Pancreas (tissue), 10 donors: ENCODE data around the gene STRN4. TPM values are rescaled to one million over a fixed set of nuclear protein-coding genes. Genes with fewer than 3 reads are reported as not detected.

Source experiments
- ATAC-seq, 4 donors: fragments of 200-7000 bp; cut with Tn5 transposase; one replicate each; pipeline versions ENCODE4 v1.8.0 to v1.9.1; 2020; ENCODE audit warnings: mild to moderate bottlenecking in 4 of 4, moderate library complexity in 4 of 4
- DNase-seq, 6 donors: peaks; one replicate each; pipeline ENCODE4 v3.0.0-alpha.2; 2020
- FAIRE-seq: peaks from 2 replicates; lab custom pipeline; 2012; peaks lifted over from hg19 to GRCh38; lab: Jason Lieb, UNC
- H3K27ac ChIP-seq, 4 donors: fragments of 200-600 bp; sonication (generic); 1 replicate in 3 of 4; 2 replicates in 1 of 4; pipeline versions ENCODE4 v1.5.0 to v1.8.0; 2020
- H3K27me3 ChIP-seq, 4 donors: fragments of 200-600 bp; one replicate each; pipeline ENCODE4 v1.8.0; 2021
- H3K36me3 ChIP-seq, 3 donors: fragments of 200-600 bp; sonication (generic) in 1 of 3; one replicate each; pipeline versions ENCODE4 v1.5.0 to v1.8.0; 2020 to 2021
- H3K4me1 ChIP-seq, 3 donors: fragments of 200-600 bp; one replicate each; pipeline ENCODE4 v1.8.0; 2021
- H3K4me3 ChIP-seq, 4 donors: fragments of 200-600 bp; sonication (generic) in 2 of 4; one replicate each; pipeline versions ENCODE4 v1.5.0 to v1.8.0; 2020 to 2021
- H3K9me3 ChIP-seq, 4 donors: fragments of 200-600 bp; one replicate each; pipeline ENCODE4 v1.8.0; 2021
- CTCF ChIP-seq, 4 donors: fragments of 200-600 bp; sonication (generic) in 3 of 4; IDR thresholded peaks; one replicate each; pipeline versions ENCODE4 v1.5.0 to v1.8.0; 2021; ENCODE audit warnings: antibody characterized with exemption in 4 of 4
- WGBS, 2 donors: extraction: QIAGEN DNeasy Blood & Tissue Kit; methylation state at CpG; one replicate each; pipeline ENCODE4 v1.1.7; 2013; 5-methylcytosine and 5-hydroxymethylcytosine counted together
- intact Hi-C, 3 donors: fragments of 100-400 bp; cut with DNase I; formaldehyde crosslinking; loops; one replicate each; pipeline versions ENCODE4 v1.11.1 to v1.14.2; 2022
- polyA plus RNA-seq, 2 donors: library from polyadenylated mRNA; stranded (reverse); fragments of 200-250 nt; gene quantifications; one replicate each; pipeline ENCODE4 v1.2.3, GENCODE V29; 2013
- total RNA-seq, 6 donors: library from RNA; stranded (reverse); fragmentation: NEBNext Ultra II Directional in 4 of 6; extraction: Animal tissue kit (Norgen Biotek cat#: 25700) in 4 of 6; gene quantifications; one replicate each; pipeline versions ENCODE4 v1.2.1 to v1.2.4, GENCODE V29; 2021 to 2023
- donor health status: healthy with polysubstance abuse.
- donor health status: DM: no; HTN: no; CAD: no; lungs with moderate emphysema.
- donor health status: DM: no; HTN: no; CAD: no.
- donor health status: control.
- donor health status: control.
- donor health status: Bipolar disorder and iron deficiency.
- donor health status: DM: yes; HTN: yes; CAD: no.
- donor health status: DM: no; HTN: no; CAD: no.
- donor health status: DM: no; HTN: no; CAD: no.
- donor health status: DM: yes; HTN: yes; CAD: no.

STRN4 gene
- total and polyA plus RNA-seq, 8 donors, result 26.4 to 48.0 (median 37.7) TPM

GRCh38 chr19:46717716-46718143, 28.5 kb downstream of the STRN4 start:
- no peaks in the 10 kb centered on the region for H3K27me3 ChIP-seq
- H3K27ac ChIP-seq, result peak overlapping the region; percentile 55 to 91 (median 62)
- H3K4me1 ChIP-seq, result peaks cover 8 to 13% (median 10%) of the 10 kb centered on the region in 3 donors
- peaks cover under 1 to 22% (median 21%) of the 10 kb centered on the region in 3 donors for H3K36me3 ChIP-seq
- no peaks in the 10 kb centered on the region for H3K9me3 ChIP-seq
- WGBS, 2 donors, result 12 to 15% methylated on average over 9 of the region's 9 CpGs
- no peak for FAIRE-seq
- H3K4me3 ChIP-seq, result peak overlapping the region; percentile 40 to 74 (median 64)
- DNase-seq, result no peak
- intact Hi-C loops, result no loop called here
- peak in 3 of 4 donors; percentile 0 to 2 (median 1) for ATAC-seq
- TF ChIP-seq CTCF (IDR thresholded peaks at IDR 0.05), result no peak

GRCh38 chr19:46717034-46717715, 29.1 kb downstream of the STRN4 start, which contains the start of gene PRKD2:
PRKD2 (minus strand) TSS chr19:46717114; CDS start chr19:46716370, 744 bp downstream.
- DNase-seq (peak; percentile 89 to 99 (median 92)), ATAC-seq (peak; percentile 82 to 90 (median 85)), FAIRE-seq (no peak)
- intact Hi-C loops, result no loop called here
- Histone ChIP-seq H3K27me3 (no peaks in the 10 kb centered on the region), H3K4me1 (peaks cover 8 to 13% (median 10%) of the 10 kb centered on the region in 3 donors), H3K27ac (peak within 1 kb of the TSS; percentile 55 to 91 (median 62)), H3K36me3 (peaks cover 0 to 16% (median 15%) of the 10 kb centered on the region in 3 donors), H3K4me3 (peak within 1 kb of the TSS; percentile 40 to 74 (median 64)), H3K9me3 (no peaks in the 10 kb centered on the region)
- 1% methylated on average over 39 to 52 of the region's 52 CpGs for WGBS, 2 donors
- no peak for TF ChIP-seq CTCF (IDR thresholded peaks at IDR 0.05)

GRCh38 chr19:46716672-46717033, 29.6 kb downstream of the STRN4 start:
- peak in 1 of 4 donors; percentile 3 for ATAC-seq
- Histone ChIP-seq H3K27ac (peak overlapping the region; percentile 55 to 91 (median 62)), H3K4me3 (peak overlapping the region; percentile 40 to 74 (median 64)), H3K9me3 (no peaks in the 10 kb centered on the region), H3K4me1 (peaks cover 8 to 13% (median 10%) of the 10 kb centered on the region in 3 donors), H3K27me3 (no peaks in the 10 kb centered on the region), H3K36me3 (peaks cover 0 to 11% (median 10%) of the 10 kb centered on the region in 3 donors)
- no peak for FAIRE-seq
- intact Hi-C loops, result no loop called here
- TF ChIP-seq CTCF (IDR thresholded peaks at IDR 0.05), result no peak
- peak in 1 of 6 donors; percentile 25 for DNase-seq
- 0% methylated on average over 16 to 20 of the region's 20 CpGs for WGBS, 2 donors

GRCh38 chr19:46715975-46716671, 30.1 kb downstream of the STRN4 start:
- DNase-seq (peak in 3 of 6 donors; percentile 56 to 84 (median 73)), ATAC-seq (peak in 1 of 4 donors; percentile 0), FAIRE-seq (no peak)
- WGBS, 2 donors, result 1 to 2% methylated on average over 41 to 42 of the region's 42 CpGs
- Histone ChIP-seq H3K27ac (peak overlapping the region; percentile 55 to 91 (median 62)), H3K4me1 (peaks cover 8 to 13% (median 10%) of the 10 kb centered on the region in 3 donors), H3K36me3 (peaks cover 0 to 7% (median 5%) of the 10 kb centered on the region in 3 donors), H3K9me3 (no peaks in the 10 kb centered on the region), H3K27me3 (no peaks in the 10 kb centered on the region), H3K4me3 (peak overlapping the region; percentile 40 to 74 (median 64))
- intact Hi-C loops, result no loop called here
- no peak for TF ChIP-seq CTCF (IDR thresholded peaks at IDR 0.05)
